ENCODE results near the gene SCFD1. TPM values are rescaled to one million over a fixed set of nuclear protein-coding genes. Genes with fewer than 3 reads are reported as not detected.

SCFD1 gene
- total and polyA plus RNA-seq, 10 of the 15 experiments (the other 5 are each of a cell fraction or from before 2014, with no cell fraction given) = 61.5 to 98.4 (median 82.5) TPM

DNA sequence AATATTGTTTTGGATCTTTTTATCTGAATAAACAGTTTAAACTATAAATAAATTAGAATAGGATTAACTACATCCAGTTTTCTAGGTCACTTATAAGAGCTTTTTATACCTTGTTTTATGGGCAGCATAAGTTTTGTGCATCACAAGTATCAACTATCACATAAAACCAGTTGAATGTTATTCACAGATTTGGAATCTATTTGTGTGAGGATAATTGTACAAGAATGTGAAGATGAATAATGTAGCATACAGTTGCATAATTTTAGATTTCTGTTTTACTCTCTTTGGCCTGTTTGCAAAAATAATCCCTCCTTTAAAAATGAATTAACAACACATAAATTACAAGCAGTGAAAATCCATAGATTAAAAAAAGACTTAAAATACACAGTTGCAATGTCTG lies 88.8 kb downstream of the SCFD1 start (continued):
- TF ChIP-seq, protein P1, sequence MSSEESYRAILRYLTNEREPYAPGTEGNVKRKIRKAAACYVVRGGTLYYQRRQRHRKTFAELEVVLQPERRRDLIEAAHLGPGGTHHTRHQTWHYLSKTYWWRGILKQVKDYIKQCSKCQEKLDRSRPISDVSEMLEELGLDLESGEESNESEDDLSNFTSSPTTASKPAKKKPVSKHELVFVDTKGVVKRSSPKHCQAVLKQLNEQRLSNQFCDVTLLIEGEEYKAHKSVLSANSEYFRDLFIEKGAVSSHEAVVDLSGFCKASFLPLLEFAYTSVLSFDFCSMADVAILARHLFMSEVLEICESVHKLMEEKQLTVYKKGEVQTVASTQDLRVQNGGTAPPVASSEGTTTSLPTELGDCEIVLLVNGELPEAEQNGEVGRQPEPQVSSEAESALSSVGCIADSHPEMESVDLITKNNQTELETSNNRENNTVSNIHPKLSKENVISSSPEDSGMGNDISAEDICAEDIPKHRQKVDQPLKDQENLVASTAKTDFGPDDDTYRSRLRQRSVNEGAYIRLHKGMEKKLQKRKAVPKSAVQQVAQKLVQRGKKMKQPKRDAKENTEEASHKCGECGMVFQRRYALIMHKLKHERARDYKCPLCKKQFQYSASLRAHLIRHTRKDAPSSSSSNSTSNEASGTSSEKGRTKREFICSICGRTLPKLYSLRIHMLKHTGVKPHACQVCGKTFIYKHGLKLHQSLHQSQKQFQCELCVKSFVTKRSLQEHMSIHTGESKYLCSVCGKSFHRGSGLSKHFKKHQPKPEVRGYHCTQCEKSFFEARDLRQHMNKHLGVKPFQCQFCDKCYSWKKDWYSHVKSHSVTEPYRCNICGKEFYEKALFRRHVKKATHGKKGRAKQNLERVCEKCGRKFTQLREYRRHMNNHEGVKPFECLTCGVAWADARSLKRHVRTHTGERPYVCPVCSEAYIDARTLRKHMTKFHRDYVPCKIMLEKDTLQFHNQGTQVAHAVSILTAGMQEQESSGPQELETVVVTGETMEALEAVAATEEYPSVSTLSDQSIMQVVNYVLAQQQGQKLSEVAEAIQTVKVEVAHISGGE (CRISPR knock-in tag; IDR thresholded peaks at IDR 0.05) = no peak
- TF ChIP-seq YY1 (IDR thresholded peaks at IDR 0.05; ENCODE audit: low read depth, low read length) (no peak), DPF2 (IDR thresholded peaks at IDR 0.05) (no peak), PAX8 (IDR thresholded peaks at IDR 0.05) (no peak), BCL11A (IDR thresholded peaks at IDR 0.05; ENCODE audit: low read depth, low read length) (no peak), NR2F1 (conservative IDR thresholded peaks at IDR 0.05) (no peak), JUND (IDR thresholded peaks at IDR 0.05; ENCODE audit: low read depth, low read length) (no peak), SREBF1 (IDR thresholded peaks at IDR 0.05; ENCODE audit: low read length) (no peak), NR2C2 (IDR thresholded peaks at IDR 0.05; ENCODE audit: borderline replicate concordance, control insufficient read depth, insufficient read length, low read depth) (no peak), HDAC2 (IDR thresholded peaks at IDR 0.05) (no peak), SUZ12 (IDR thresholded peaks at IDR 0.05; ENCODE audit: unreplicated experiment) (no peak)

DNA sequence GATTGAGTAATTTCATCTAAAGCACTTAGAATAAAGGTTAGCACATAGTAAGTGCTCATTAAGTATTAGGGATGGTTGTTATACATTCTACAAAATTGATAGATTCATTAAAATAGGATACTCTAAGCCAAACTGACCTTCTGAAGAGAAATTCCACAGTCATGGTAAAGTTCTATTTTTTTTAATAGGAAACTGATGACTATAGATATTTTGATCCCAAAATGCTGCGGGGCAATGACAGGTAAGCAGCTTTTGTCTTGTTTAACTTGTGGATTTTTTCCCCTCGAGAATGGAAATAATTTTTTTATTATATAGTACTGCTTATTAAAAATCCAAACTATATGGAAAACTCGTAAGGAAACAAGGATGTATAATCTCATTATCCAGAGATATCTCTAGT lies 97.0 kb downstream of the SCFD1 start:
- H3K9me3 ChIP-seq (replicated peaks; ENCODE audit: control insufficient read depth, insufficient read depth, low read length) = no peaks in the 10 kb centered on the region; the same call in 2 of the 3 replicates
- no peaks in the 10 kb centered on the region for H3K27me3 ChIP-seq (replicated peaks in 1 of 2; ENCODE audit: control insufficient read depth in 2 of 2, insufficient read depth in 2 of 2, low read length in 1 of 2)
- in situ Hi-C loops (cut with MboI) = no loop called here
- no peaks in the 10 kb centered on the region for H4K20me1 ChIP-seq (ENCODE audit: control insufficient read depth, insufficient read depth)
- H3K4me3 ChIP-seq = no peak overlapping the region
- DNase-seq (ENCODE audit: low read depth, low spot score) (no peak), FAIRE-seq (no peak), ATAC-seq (no peak)
- H3K36me3 ChIP-seq (ENCODE audit: control insufficient read depth in 2 of 2, insufficient read depth in 2 of 2, low read length in 1 of 2) = no peaks in the 10 kb centered on the region; a peak in 1 of 4 replicates
- ChIA-PET POLR2A (no interaction called here), CTCF (no interaction called here), SMC1A (ENCODE audit: uncharacterized antibody, unreplicated experiment) (no interaction called here), RAD21 (ENCODE audit: unreplicated experiment) (no interaction called here)
- no peaks in the 10 kb centered on the region for H3K4me1 ChIP-seq (ENCODE audit: control insufficient read depth, insufficient read depth, low read length)
- H3K79me2 ChIP-seq (ENCODE audit: control insufficient read depth, insufficient read depth, low read length) = no peaks in the 10 kb centered on the region
- intact Hi-C loops (cut with micrococcal nuclease; ENCODE audit: unreplicated experiment) = no loop called here
- 96% methylated on average over 3 of the region's 3 CpGs for WGBS (ENCODE audit: insufficient coverage, insufficient replicate concordance, low lambda C conversion rate, missing lambda C conversion rate)
- H3K4me2 ChIP-seq (ENCODE audit: control insufficient read depth, insufficient read depth) = no peak overlapping the region
- no peak overlapping the region for H3K9ac ChIP-seq (ENCODE audit: control insufficient read depth, insufficient read depth, low read length)
- no peak overlapping the region for H2AFZ ChIP-seq (ENCODE audit: control insufficient read depth, low read depth, low read length)
- no TSS peak for BruUV-seq (replicated peaks)
- no peak overlapping the region for H3K27ac ChIP-seq (ENCODE audit: control insufficient read depth, insufficient read depth)
- TF ChIP-seq CHD1 (IDR thresholded peaks at IDR 0.05; ENCODE audit: low read depth, low read length) = no peak
- TF ChIP-seq TCF7 (IDR thresholded peaks at IDR 0.05; ENCODE audit: borderline replicate concordance) = no peak
- no peak for TF ChIP-seq RELB (IDR thresholded peaks at IDR 0.05; ENCODE audit: low read depth)
- no peak for TF ChIP-seq SIN3A (IDR thresholded peaks at IDR 0.05; ENCODE audit: low read depth, low read length)
- TF ChIP-seq FOXM1 (IDR thresholded peaks at IDR 0.05; ENCODE audit: low read depth, low read length) = no peak
- no peak for TF ChIP-seq NR2C2 (IDR thresholded peaks at IDR 0.05; ENCODE audit: borderline replicate concordance, control insufficient read depth, insufficient read length, low read depth)
- TF ChIP-seq HDGF (IDR thresholded peaks at IDR 0.05) = no peak
- TF ChIP-seq POLR2AphosphoS2 (IDR thresholded peaks at IDR 0.05; ENCODE audit: low read depth, low read length) = no peak
